Non-pigmented ciliary epithelial cell (primary cell): ENCODE data around the gene BARX1.
"Not testable (repeated sequence)": the region's sequence is repeated elsewhere in the genome, so short reads cannot be mapped to it uniquely, and the experiment has no call there.

Experiments used
- DNase-seq: peaks from one replicate; pipeline ENCODE4 v3.0.0-alpha.2; 2010; ENCODE audit warnings: low read depth

The BARX1 gene, protein sequence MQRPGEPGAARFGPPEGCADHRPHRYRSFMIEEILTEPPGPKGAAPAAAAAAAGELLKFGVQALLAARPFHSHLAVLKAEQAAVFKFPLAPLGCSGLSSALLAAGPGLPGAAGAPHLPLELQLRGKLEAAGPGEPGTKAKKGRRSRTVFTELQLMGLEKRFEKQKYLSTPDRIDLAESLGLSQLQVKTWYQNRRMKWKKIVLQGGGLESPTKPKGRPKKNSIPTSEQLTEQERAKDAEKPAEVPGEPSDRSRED

DNA sequence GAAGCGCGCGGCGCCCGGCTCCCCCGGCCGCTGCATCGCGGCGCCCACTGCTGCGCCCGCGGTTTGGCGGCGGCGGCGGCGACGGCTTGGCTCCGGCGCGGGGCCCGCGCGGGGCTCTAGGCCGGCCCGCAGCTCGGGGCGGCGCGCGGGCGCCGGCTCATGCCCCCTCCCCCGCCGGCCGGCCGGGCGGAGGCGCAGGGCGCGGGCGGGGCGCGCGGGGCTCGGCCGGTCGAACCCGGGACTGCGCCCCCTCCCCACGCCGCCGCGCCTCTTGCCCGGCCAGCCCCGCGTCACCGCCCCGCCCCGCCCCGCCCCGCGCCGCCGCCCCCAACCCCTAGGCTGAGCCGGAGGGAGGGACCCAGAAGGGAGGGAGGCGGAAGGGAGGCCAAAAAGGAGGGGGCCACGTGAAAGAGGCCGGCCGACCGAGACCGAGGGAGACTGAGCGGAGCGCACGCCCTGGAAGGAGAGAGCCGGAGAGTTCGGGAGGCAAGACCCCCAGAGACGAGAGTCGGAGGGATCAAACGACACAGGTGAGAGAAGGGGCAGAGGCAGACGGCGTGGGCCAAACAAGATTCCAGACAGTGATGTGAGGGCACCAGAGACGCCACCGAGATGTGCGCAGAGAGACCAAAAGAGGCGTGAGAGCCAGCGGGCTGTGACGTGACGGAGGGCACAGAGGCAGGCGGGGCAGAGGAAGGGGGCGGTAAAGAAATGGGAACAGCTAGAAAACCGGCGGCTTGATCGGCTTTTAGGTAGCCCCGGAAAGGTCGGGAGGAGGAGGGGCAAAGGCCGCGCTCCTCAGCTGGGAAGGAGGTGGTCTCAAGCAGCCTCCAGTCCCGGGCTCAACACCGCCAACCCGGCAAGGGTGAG is at the start of gene BARX1:
Gene BARX1 (minus strand): TSS at position 245 of the 870 bp plus-strand sequence. CDS start 209 bp downstream, at position 36.
- DNase-seq: no peak

DNA sequence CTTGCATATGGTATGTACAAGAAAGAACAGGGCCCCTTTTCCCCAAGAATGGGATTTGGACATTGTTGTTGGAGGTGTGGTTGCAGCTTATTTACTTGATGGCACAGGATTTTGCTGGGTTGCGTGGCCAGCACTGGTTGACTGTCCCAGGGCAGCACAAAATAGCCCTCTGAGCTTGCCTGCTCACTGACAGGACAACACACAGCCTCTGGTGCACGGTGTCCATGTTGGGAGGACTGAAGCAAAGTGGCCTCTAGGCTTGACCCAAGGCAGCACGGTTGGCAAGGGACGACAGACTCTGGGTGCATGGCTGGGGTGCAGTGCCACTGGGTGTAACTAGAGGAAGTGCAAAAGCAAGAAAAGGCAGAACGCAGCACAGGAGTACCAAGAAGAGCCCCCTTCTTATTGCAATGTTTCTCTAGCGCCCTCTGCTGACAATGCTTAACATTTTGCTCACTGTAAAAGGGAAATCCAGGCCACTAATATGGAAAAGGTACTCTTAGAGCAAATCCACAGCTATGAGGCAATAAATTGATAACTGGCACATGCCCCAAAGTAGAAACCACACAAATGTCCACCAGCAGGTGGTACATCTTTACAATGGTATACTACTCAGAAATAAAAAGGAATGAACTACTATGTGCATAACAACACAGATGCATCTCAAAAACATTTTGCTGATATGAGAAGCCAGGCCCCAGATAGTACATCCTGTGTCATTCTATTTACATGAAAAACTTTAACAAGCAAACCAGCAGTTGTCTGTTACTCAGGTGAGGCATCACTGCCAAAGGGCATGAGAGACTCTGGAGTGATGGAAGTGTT is 47.4 kb upstream of the BARX1 start:
- DNase-seq: no peak

DNA sequence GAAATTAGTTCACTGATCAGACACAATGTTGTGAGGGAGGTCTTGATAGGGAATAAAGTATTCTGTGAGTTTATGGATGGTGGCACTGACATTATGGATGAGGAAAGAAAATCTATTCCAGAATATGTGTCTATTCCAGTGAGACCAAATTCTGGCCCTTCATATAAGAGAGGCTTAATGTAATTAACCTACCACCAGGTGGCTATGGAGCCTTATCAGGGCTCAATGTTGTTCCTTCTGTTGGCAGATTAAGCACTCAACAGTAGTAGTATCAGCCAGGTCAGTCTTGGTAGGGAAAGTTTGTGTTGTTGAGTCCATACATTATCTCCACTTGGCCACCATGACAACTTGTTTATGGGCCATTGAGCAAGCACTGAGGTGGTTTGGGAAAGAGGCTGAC is 41.7 kb upstream of the BARX1 start:
- no peak for DNase-seq

DNA sequence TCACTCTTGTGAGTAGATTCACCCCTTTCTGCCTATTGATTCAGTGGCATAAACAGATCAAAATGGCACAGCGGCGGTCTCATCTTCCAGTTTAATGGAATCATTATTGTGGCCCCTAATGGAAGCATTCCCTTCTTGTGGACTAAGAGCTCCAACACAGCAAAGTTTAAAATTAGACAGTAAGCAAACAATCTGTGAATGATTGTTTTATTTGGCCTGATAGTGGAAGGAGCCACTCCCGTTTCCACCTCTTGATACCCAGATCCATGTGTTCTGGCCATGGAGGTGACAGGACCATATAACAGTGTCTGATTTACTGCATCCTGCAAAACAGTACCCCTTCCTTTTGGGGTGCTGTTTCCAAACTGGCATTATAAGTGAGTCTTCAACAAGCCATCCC is 41.2 kb upstream of the BARX1 start:
- DNase-seq: no peak

DNA sequence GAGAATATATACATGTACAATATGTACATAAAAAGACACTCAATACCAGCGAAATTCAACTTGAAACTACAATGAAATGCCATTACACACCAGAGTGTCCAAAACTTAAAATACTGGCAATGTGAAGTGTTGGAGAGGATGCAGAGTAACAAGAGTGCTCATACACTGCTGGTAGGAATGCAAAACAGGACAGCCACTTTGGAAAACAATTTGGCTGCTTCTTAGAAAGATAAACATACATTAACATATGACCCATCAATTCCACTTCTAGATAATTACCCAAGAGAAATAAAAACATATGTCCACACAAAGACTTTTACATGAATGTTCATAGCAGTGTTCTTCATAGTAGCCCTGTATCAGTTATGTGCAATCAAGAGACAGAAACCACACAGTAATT is 39.4 kb upstream of the BARX1 start:
- no peak for DNase-seq

DNA sequence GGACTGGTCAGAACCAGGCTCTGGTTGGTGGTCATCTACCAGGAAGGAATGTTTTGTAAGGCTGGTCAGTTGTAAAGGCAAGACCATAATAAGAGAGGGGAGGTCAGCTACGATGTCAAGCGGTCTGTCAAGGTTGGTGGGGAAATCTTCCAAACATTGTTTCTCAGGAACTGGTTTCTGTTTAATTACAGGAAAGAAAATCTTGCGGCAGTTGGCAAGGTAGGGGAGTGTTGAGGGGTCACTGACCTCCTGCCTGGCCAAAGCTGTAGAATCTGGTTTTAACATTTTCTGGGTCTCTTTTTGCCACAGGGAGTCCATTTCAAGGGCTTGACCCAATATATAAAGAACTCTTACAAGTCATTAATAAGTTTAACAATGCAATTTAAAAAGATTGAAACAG is 39.0 kb upstream of the BARX1 start:
- DNase-seq: no peak

DNA sequence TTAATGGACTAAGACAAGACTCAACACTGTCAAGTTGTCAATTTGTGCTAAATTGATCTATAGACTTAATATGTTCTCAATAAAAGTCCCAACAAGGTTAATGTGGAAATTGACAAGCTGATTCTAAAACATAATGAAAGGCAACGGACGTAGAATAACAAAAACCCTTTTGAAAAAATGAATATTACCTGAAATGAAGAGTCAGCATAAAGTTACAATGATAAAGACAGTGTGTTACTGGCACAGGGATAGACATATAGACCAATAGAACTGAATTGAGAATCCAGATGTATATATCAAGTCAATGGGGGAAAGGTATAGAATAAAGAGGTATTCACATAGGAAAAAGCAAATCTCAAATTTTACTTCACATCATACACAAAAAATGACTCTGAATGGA is 37.7 kb upstream of the BARX1 start:
- DNase-seq: no peak

DNA sequence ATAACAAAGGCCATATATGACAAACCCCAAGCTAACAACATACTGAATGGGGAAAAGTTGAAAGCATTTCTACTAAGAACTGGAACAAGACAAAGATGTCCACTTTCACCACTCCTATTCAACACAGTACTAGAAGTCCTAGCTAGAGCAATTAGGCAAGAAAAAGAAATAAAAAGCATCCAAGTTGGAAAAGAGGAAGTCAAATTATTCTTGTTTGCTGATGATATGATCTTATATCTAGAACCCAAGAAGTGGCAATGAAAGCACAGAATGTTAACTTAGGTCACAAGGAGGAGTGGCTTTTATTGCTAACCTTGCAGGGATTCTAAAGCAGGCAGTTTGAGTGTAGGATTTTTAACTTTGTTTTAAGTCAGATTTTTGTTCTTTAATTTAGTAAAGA is 35.3 kb upstream of the BARX1 start:
- DNase-seq: no peak

DNA sequence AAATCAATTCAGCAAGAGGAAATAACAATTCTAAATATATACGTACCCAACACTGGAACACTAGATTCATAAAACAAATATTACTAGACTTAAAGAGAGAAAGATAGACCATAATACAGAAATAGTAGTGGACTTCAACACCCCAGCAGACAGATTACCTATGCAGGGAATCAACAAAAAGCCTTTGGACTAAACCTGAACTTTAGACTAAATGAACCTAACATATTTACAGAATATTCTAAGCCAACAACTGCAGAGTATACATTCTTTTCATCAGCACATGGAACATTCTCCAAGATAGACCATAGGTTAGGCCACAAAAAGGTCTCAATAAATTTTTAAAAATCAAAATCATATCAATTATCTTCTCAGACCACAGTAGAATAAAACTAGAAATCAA is 32.9 kb upstream of the BARX1 start:
- no peak for DNase-seq

DNA sequence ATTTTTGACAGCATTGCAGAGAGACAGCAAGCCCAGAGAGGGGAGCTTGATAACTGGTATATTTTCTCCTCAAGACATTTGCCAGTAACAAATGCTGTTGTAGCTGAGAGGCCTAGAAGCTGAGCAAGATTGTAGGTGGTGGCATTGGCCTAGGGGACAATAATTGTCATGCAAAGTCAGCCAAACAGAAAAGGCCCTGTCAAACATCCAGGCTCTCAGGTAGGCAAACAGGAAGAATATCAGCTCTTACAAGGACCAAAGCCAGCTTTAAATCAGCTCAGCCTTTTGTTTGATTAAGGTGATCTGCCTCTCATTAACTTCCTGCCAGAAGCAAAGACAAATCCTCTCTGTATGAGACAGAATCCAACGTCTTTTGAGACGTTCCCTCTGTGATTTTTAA is 29.7 kb upstream of the BARX1 start:
- DNase-seq: no peak

DNA sequence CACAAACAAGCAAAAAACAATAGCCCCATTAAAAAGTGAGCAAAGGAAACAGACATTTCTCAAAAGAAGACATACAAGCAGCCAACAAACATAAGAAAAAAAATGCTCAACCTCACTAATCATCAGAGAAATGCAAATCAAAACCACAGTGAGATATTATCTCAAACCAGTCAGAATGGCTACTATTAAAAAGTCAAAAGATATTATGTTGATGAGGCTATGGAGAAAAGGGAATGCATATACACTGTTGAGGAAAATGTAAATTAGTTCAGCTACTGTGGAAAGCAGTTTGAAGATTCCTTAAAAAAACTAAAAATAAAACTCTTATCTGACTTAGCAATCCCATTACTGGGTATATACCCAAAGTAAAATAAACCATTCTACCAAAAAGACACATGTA is 28.7 kb upstream of the BARX1 start:
- no peak for DNase-seq

DNA sequence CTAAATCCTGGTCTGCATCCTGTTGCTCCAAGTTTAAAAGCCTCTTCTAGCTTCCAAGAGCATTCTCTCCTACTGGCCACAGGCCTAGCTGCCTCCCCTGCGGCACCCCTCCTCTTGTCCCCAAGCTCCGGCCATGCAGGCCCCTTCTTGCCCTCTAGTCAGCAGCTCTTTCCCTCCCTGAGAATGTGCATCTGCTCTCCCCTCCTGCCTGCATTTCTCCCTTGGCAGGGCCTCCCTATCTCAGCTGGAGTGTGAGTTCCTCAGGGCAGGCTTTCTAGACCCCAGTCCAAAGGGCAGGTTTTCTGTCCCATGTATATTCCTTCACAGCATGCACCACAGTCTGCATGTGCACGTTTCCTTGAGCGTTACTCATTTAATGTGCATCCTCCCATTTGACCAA is 24.6 kb upstream of the BARX1 start:
- no peak for DNase-seq

DNA sequence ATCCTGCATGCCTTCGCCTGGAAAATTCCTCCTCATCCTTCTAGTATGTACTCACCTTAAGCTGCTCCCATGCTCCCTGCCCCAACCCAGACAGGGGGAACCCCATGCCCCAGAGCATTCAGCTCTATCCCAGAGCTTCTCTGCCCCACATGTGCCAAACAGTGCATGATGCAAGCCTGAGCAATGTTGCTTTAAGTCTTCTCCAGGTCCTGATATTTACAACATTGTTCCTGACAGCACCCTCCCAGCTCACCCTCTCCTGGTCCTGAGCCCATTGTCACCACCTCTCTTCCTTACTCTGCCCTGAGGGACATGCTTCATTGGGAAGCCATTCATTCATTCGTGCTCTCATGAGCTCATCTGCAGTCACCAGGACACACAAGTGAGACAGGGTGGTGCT is 23.4 kb upstream of the BARX1 start:
- DNase-seq: no peak

DNA sequence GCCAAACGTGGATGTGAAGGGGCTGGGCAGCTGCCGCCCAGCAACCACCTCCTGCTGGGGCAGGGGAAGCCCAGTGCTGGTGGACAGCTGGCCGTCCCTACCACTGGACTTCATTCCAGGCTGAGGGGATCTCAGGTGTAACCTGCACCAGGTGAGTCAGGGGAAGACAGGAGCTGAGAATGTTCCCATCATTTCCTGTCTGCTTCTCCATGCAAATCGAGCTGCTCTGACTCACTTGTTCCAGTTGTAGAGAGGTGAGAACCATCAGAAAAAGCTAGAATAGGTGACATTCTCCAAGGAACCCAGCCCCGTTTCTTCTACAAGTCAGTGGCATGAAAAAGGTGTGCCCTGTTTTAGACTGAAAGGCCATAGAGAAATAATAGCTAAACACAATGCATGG is 21.8 kb upstream of the BARX1 start:
- DNase-seq: no peak

DNA sequence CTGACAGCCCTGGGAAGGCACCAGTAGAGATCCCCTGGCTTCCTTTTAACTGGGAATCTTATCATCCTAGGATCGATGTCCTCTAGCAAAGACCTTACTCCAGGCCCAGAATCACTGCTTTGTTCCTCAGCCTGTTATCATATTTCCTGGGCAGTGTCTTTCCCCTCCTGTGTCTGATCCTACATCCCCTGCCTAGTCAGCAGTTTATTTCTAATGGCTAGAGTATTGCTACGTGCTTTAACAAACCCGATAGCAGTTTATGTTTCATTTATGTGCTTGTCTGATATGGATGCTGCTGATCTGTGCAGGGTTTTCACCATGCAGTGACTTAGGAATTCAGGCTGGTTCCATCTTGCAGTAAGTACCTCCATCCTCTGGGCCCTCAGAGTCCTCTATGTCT is 20.9 kb upstream of the BARX1 start:
- DNase-seq: no peak

DNA sequence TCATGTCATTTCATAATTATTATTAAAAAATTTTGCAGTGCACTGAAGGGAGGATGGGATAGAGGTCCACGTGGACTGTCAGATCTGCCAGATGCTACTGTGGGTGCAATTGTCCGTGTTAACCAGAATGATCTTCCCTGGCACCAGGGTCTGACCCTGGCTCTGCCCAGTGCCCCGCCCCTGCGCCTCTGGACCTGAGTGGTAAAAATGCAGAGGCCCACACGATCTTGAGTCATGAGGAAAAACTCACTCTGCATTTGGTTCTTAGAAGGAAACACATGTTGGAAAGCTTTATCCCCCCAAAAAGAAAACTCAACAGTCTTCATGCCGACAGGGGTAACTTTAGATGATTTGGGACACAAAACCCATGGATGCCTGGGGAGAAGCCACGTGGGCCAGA is 20.1 kb upstream of the BARX1 start:
- DNase-seq: no peak

DNA sequence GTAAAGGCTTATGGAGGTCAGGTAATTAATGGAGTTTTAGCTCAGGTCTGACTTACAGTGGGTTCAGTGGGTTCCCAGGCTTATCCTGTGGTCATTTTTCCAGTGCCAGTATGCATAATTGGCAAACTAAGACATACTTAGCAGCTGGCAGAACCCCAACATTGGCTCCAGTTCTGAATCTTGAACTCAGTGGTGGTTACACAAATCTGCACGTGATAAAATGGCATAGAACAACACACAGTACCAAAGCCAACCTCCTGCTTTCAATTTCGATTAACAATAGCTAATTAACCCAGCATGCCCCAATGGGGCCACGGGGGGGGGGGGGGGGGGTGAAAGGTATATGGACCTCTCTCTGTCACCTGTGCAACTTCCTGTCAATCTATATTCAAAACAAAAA is 19.0 kb upstream of the BARX1 start:
- DNase-seq: no peak

DNA sequence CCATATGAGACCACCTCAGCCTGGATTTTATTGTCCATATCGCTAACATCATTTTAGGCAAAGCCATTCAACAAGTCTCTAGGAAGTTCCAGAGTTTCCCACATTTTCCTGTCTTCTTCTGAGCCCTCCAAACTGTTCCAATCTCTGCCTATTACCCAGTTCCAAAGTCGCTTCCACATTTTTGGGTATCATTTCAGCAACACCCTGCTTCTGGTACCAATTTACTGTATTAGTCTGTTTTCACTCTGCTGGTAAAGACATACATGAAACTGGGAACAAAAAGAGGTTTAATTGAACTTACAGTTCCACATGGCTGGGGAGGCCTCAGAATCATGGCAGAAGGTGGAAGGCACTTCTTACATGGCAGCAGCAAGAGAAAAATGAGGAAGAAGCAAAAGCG is 17.5 kb upstream of the BARX1 start:
- not testable (repeated sequence) for DNase-seq

DNA sequence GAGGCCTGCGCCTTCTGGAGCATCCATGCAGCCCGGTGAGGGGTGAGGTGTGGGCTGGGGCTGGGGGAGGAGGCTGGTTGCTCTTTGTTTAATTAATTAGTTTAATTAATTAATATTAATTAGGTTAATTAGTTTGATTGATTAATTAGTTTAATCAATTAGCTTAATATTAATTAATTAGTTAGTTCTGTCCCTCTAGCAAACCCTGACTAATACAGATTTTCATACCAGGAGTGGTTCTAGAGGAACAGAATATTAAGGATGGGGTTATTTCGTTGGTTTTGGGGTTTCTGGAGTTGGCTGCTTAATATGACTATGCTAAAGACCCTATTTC is 14.1 kb upstream of the BARX1 start:
- no peak for DNase-seq

DNA sequence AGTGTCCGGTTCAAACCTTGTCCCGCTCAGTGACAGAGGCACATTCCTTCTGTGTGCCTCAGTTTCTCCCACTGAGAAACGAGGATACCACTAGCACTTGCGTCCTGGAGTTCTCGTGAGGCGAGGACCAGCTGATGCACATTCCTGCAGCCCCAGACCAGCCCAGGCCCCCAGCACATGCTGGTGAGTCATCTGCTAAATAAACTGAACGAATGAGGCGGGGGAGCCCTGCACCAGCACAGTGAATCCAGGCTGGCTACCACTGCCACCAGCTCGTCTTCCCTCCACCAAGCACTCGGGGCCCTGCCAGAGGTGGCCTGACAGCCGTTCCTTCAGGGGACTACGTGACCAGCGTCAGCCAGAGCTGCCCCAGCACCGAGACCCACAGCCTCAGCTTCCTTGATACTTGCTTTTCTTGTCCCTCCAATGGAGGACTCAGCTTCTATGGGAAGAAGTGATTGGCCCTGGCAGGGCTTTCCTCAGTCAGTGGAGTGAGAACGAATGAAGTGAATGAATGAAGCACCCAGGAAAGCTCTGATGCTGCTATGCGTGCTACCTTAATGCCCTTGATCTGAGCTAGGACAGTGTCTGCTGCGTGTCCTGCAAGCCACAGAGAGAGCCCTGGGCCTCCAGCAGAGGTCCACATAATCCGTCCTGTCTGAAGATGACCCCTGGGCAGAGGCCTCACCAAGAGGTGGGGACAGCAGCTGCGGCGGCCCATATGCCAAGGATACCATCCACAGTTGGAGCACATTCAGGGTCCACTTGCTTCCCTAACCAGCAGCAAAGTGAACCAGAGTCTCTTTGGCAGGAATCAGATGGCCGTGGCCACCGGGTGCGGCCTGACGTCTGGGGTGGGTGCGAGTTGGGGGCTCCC is 13.5 kb upstream of the BARX1 start:
- DNase-seq: no peak

DNA sequence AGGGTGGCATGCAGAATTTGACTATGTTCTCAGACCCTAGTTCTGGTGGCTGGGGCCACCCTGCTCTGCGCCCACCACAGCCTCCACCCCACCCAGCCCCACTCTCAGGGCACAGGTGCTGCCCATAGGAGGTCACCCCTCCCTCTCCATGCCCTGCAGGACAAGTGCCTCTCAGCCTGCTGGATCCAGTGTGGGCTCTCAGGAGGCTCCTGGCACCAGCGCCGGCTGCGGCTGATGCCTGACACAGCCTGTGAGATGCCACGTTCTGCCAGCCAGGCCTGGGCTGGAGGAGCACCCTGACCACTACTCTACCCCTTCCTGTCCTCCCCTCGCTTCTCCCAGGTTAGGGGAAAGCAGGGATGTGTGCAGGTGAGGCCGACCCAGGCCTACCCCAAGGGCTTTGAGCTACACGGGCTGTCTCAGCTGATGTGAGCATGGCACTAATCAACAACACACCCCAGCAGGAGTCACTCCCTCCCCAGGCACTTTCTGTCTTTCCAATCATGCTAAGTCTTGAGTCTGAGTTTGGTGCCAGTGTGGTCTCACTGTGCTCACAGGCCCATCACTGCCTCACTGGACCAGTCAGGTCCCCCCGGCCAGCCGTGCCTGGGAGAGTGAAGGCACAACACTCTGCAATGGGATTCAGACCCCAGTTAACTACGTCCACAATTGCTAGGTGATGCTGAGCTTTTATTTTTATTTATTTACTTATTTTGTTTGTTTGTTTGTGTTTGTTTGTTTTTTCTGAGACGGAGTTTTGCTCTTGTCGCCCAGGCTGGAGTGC is 12.1 kb upstream of the BARX1 start:
- no peak for DNase-seq
